BJ (cell line): ENCODE results near the gene CTNNA2. TPM values are rescaled to one million over a fixed set of nuclear protein-coding genes. Genes with fewer than 3 reads are reported as not detected.

Experiments used
- CTCF ChIA-PET: fragments of 350-600 bp; formaldehyde crosslinking; extraction: SDS; loops from one replicate; lab custom pipeline; 2021; ENCODE audit warnings: antibody characterized with exemption, inconsistent platforms; lab: Yijun Ruan, JAX
- POLR2A ChIA-PET: fragments of 300-600 bp; sonication (Branson Sonifier 250); formaldehyde crosslinking; extraction: SDS; loops from one replicate; lab custom pipeline; 2021; ENCODE audit warnings: antibody characterized with exemption; lab: Charles Lee
- DNase-seq: peaks from one replicate; pipeline ENCODE4 v3.0.0-alpha.2; 2011; ENCODE audit warnings: low read depth
- H3K27me3 ChIP-seq: 2 replicates; pipeline ENCODE4 v1.6.0; 2011; ENCODE audit warnings: low read length; ENCODE audit not compliant: control insufficient read depth, insufficient read depth
- H3K36me3 ChIP-seq: 2 replicates; pipeline ENCODE4 v1.5.1; 2011; ENCODE audit warnings: low read length; ENCODE audit not compliant: control insufficient read depth, insufficient read depth
- H3K4me3 ChIP-seq: 2 replicates; pipeline ENCODE4 v1.5.1; 2011; ENCODE audit warnings: low read depth, mild to moderate bottlenecking, control low read depth, low read length
- CTCF ChIP-seq: IDR thresholded peaks from 2 replicates; pipeline ENCODE4 v1.5.1; 2011; ENCODE audit warnings: low read depth, mild to moderate bottlenecking, control low read depth, inconsistent platforms, low read length, moderate library complexity; ENCODE audit not compliant: insufficient read depth
- polyA plus RNA-seq: library from polyadenylated mRNA; depleted of rRNA; stranded (reverse); fragments of >200 nt; gene quantifications from 2 replicates; pipeline ENCODE4 v1.2.3, GENCODE V29; 2011

The CTNNA2 gene
- polyA plus RNA-seq, 1 experiment = not detected

DNA sequence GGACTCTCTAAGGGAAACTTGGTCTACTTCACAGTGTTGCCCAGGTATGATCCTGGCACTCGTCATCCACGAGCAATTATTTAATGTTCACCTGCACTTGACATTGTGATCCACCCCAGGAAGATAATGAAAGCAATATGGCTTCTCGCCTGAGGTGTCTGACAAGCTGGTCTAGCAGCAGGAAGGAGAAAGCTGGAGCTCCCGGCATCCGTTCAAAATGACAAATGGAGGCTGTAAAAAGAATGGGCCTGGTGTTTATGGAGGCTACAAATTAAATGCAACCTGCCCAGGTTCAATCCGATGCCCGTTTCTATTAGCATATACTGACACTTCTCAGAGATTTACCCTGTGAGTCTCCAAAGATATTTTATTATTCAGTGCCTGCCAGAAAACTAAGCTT is 317.6 kb downstream of the CTNNA2 start:
- no peak overlapping the region for H3K4me3 ChIP-seq
- ChIA-PET CTCF (no interaction called here), POLR2A (no interaction called here)
- DNase-seq = no peak
- no peak for TF ChIP-seq CTCF
- no peaks in the 10 kb centered on the region for H3K27me3 ChIP-seq
- no peaks in the 10 kb centered on the region for H3K36me3 ChIP-seq

DNA sequence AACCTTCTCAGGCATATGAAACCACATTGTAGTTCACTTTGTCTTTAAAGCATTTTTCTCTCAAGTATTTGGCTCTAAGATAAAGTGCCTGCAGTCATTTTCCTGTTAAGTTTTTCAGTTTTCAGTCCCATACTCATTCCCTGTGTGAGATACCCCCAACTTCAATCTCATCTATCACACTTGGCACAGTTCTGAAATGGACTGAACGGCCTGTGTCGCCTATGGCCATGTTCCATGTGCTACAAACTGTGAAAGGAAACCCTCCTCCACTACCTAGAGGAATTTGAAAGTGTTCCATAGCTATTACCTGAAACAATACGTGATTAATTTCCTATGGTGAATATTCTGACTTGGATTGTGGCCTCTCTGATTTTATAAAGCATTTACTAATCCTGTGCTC is 319.1 kb downstream of the CTNNA2 start:
- no peak for TF ChIP-seq CTCF
- Histone ChIP-seq H3K36me3 (no peaks in the 10 kb centered on the region), H3K4me3 (no peak overlapping the region), H3K27me3 (no peaks in the 10 kb centered on the region)
- POLR2A ChIA-PET = no interaction called here
- no peak for DNase-seq
- CTCF ChIA-PET = no interaction called here

GRCh38 chr2:79832511-79833234 is 319.8 kb downstream of the CTNNA2 start:
- POLR2A ChIA-PET = no interaction called here
- no peaks in the 10 kb centered on the region for H3K36me3 ChIP-seq
- no peak overlapping the region for H3K4me3 ChIP-seq
- TF ChIP-seq CTCF = no peak
- H3K27me3 ChIP-seq = no peaks in the 10 kb centered on the region
- CTCF ChIA-PET = no interaction called here
- no peak for DNase-seq

DNA sequence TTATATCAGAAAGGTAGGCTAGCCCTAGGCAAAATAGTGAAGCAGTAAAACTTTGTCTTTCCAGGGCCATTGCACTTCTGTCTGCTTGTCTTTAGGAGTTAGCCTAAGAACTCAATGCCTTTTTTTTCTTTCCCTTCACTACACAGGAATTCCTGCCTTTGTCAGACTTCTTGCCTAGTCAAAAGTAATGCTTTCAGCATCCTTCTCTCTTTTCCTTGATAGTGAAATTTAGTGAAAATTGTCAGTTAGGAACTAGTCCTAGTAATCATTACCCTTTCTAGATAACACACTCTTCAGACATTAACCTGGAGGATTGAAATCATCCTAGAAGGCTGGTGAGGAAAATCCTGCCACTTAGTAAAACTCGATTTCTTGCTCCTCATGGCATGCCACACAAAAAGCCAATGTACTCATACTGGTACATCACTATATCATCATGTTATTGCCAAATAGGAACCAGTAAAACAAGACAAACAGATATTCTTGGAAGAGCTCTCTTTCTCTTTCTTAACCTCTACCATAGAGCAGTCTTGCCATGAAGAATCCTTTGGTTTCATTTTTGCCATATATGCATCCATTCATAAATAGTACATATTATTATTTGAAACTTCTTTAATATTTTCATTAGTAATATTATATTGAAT is 320.5 kb downstream of the CTNNA2 start:
- ChIA-PET CTCF (no interaction called here), POLR2A (no interaction called here)
- Histone ChIP-seq H3K4me3 (no peak overlapping the region), H3K27me3 (no peaks in the 10 kb centered on the region), H3K36me3 (no peaks in the 10 kb centered on the region)
- no peak for TF ChIP-seq CTCF
- no peak for DNase-seq

GRCh38 chr2:79835911-79836310 is 323.1 kb downstream of the CTNNA2 start:
- H3K27me3 ChIP-seq = no peaks in the 10 kb centered on the region
- no peak for TF ChIP-seq CTCF
- H3K4me3 ChIP-seq = no peak overlapping the region
- no peaks in the 10 kb centered on the region for H3K36me3 ChIP-seq
- ChIA-PET CTCF (no interaction called here), POLR2A (no interaction called here)
- DNase-seq = no peak
